T-helper 1 cell treated with Interleukin-12 subunit alpha and Interleukin-12 subunit beta and Interleukin-4 antibody, amounts not matched to agents 30 ng/mL and 1 ng/mL, for 36 hours (primary cell): ENCODE results near the gene PKLR. TPM values are rescaled to one million over a fixed set of nuclear protein-coding genes. Genes with fewer than 3 reads are reported as not detected.

ENCODE experiments used
- intact Hi-C: fragments of 100-400 bp; cut with micrococcal nuclease; formaldehyde crosslinking; loops from one replicate; pipeline ENCODE4 v1.15.1; 2024
- total RNA-seq: library from RNA; stranded (reverse); gene quantifications from 2 replicates; pipeline ENCODE4 v1.2.3, GENCODE V29; 2022

Gene PKLR
- total RNA-seq, 1 donor from 2014 or later, result not detected

GRCh38 chr1:155241841-155242264 lies 59.4 kb downstream of the PKLR start:
- intact Hi-C loops, result loop anchor here (1.0 to 5.0 kb wide), 5 partner anchors 13 to 810 kb away; partner anchors contain the start of genes ENTREP3, LAMTOR2 and UBQLN4

GRCh38 chr1:155241069-155241679 lies 60.1 kb downstream of the PKLR start:
- intact Hi-C loops, result loop anchor here (1.0 to 5.0 kb wide), 5 partner anchors 14 to 811 kb away; partner anchors contain the start of genes ENTREP3, LAMTOR2 and UBQLN4

Other genes starting within 250 kb of the PKLR start
- gene EFNA4, start 237.7 kb downstream of the PKLR start, total RNA-seq, result 5.9 and 6.6 TPM in 2 replicates
- 0.90 and 2.3 TPM in 2 replicates for gene EFNA3, start 222.6 kb downstream of the PKLR start, total RNA-seq
- not detected in 2 replicates for gene EFNA1, start 173.6 kb downstream of the PKLR start, total RNA-seq
- gene SLC50A1, start 165.6 kb downstream of the PKLR start, total RNA-seq, result 27.9 and 32.5 TPM in 2 replicates
- 35.7 and 38.4 TPM in 2 replicates for gene DPM3, start 160.9 kb downstream of the PKLR start, total RNA-seq
- 224 and 225 TPM in 2 replicates for gene KRTCAP2, start 128.1 kb downstream of the PKLR start, total RNA-seq
- 19.8 and 20.1 TPM in 2 replicates for gene TRIM46, start 127.6 kb downstream of the PKLR start, total RNA-seq
- gene THBS3, start 93.5 kb downstream of the PKLR start, total RNA-seq, result 19.7 and 20.6 TPM in 2 replicates
- 40.2 and 43.5 TPM in 2 replicates for gene MTX1, start 92.7 kb downstream of the PKLR start, total RNA-seq
- 18.3 and 20.5 TPM in 2 replicates for gene ENTREP3, start 46.0 kb downstream of the PKLR start, total RNA-seq
- 152 and 165 TPM in 2 replicates for gene SCAMP3, start 39.1 kb downstream of the PKLR start, total RNA-seq
- gene CLK2, start 27.9 kb downstream of the PKLR start, total RNA-seq, result 88.4 and 91.1 TPM in 2 replicates
- 2.3 and 2.5 TPM in 2 replicates for gene HCN3, start 24.0 kb downstream of the PKLR start, total RNA-seq
- 194 and 195 TPM in 2 replicates for gene FDPS, start 7.4 kb upstream of the PKLR start, total RNA-seq
- 23.9 and 26.3 TPM in 2 replicates for gene RUSC1, start 19.5 kb upstream of the PKLR start, total RNA-seq